Measurements from ENCODE around the gene ISCA1. TPM values are rescaled to one million over a fixed set of nuclear protein-coding genes. Genes with fewer than 3 reads are reported as not detected.
"Not testable (repeated sequence)": the region's sequence is repeated elsewhere in the genome, so short reads cannot be mapped to it uniquely, and the experiment has no call there.

The ISCA1 gene
- polyA plus RNA-seq, 4 donors = 28.0 to 38.6 (median 37.3) TPM

- Histone ChIP-seq H3K27ac (ENCODE audit: low read depth in 1 of 3, low read length in 2 of 3) (no peak overlapping the region), H3K9me3 (ENCODE audit: control insufficient read depth in 2 of 2, insufficient read depth in 1 of 2, low read depth in 1 of 2, low read length in 1 of 2) (no peaks in the 10 kb centered on the region), H3K4me1 (ENCODE audit: control insufficient read depth in 3 of 3, insufficient read depth in 2 of 3, low read depth in 1 of 3, low read length in 2 of 3) (no peaks in the 10 kb centered on the region), H3K4me3 (ENCODE audit: low read depth in 1 of 3, low read length in 3 of 3) (no peak overlapping the region), H3K36me3 (ENCODE audit: control insufficient read depth in 3 of 3, insufficient read depth in 2 of 3, low read depth in 1 of 3, low read length in 3 of 3) (peaks cover 18 to 43% (median 26%) of the 10 kb centered on the region in 3 donors), H3K27me3 (ENCODE audit: control insufficient read depth in 3 of 3, insufficient read depth in 3 of 3, low read length in 3 of 3) (no peaks in the 10 kb centered on the region)
- FAIRE-seq (no peak), DNase-seq (no peak)
- WGBS, 3 donors = 76 to 82% (median 79%) methylated on average over 8 of the region's 8 CpGs
Measured at GRCh38 chr9:86322973-86323644, 40.8 kb upstream of the ISCA1 start.

GRCh38 chr9:86321373-86321772, 39.0 kb upstream of the ISCA1 start:
- Histone ChIP-seq H3K4me3 (ENCODE audit: low read depth in 1 of 3, low read length in 3 of 3) (no peak overlapping the region), H3K9me3 (ENCODE audit: control insufficient read depth in 2 of 2, insufficient read depth in 1 of 2, low read depth in 1 of 2, low read length in 1 of 2) (no peaks in the 10 kb centered on the region), H3K27me3 (ENCODE audit: control insufficient read depth in 3 of 3, insufficient read depth in 3 of 3, low read length in 3 of 3) (no peaks in the 10 kb centered on the region), H3K4me1 (ENCODE audit: control insufficient read depth in 3 of 3, insufficient read depth in 2 of 3, low read depth in 1 of 3, low read length in 2 of 3) (no peaks in the 10 kb centered on the region), H3K27ac (ENCODE audit: low read depth in 1 of 3, low read length in 2 of 3) (no peak overlapping the region), H3K36me3 (ENCODE audit: control insufficient read depth in 3 of 3, insufficient read depth in 2 of 3, low read depth in 1 of 3, low read length in 3 of 3) (peaks cover 20 to 44% (median 21%) of the 10 kb centered on the region in 3 donors)
- DNase-seq (no peak), FAIRE-seq (no peak)
- WGBS, 3 donors = 84 to 86% (median 86%) methylated on average over 5 of the region's 5 CpGs

GRCh38 chr9:86318187-86318586, 35.8 kb upstream of the ISCA1 start:
- Histone ChIP-seq H3K4me3 (ENCODE audit: low read depth in 1 of 3, low read length in 3 of 3) (no peak overlapping the region), H3K27ac (ENCODE audit: low read depth in 1 of 3, low read length in 2 of 3) (no peak overlapping the region), H3K9me3 (ENCODE audit: control insufficient read depth in 2 of 2, insufficient read depth in 1 of 2, low read depth in 1 of 2, low read length in 1 of 2) (no peaks in the 10 kb centered on the region), H3K4me1 (ENCODE audit: control insufficient read depth in 3 of 3, insufficient read depth in 2 of 3, low read depth in 1 of 3, low read length in 2 of 3) (no peaks in the 10 kb centered on the region), H3K27me3 (ENCODE audit: control insufficient read depth in 3 of 3, insufficient read depth in 3 of 3, low read length in 3 of 3) (no peaks in the 10 kb centered on the region), H3K36me3 (ENCODE audit: control insufficient read depth in 3 of 3, insufficient read depth in 2 of 3, low read depth in 1 of 3, low read length in 3 of 3) (peaks cover 22 to 44% (median 22%) of the 10 kb centered on the region in 3 donors)
- 97 to 99% (median 98%) methylated on average over 4 of the region's 4 CpGs for WGBS, 3 donors
- DNase-seq (no peak), FAIRE-seq (no peak)

- no peak overlapping the region for H3K27ac ChIP-seq (ENCODE audit: low read depth in 1 of 3, low read length in 2 of 3)
- no peak for DNase-seq
- 48 to 71% (median 65%) methylated on average over 2 of the region's 2 CpGs for WGBS, 3 donors
- no peaks in the 10 kb centered on the region for H3K9me3 ChIP-seq (ENCODE audit: control insufficient read depth in 2 of 2, insufficient read depth in 1 of 2, low read depth in 1 of 2, low read length in 1 of 2)
- no peaks in the 10 kb centered on the region for H3K4me1 ChIP-seq (ENCODE audit: control insufficient read depth in 3 of 3, insufficient read depth in 2 of 3, low read depth in 1 of 3, low read length in 2 of 3)
- peaks cover 13 to 43% (median 13%) of the 10 kb centered on the region in 3 donors for H3K36me3 ChIP-seq (ENCODE audit: control insufficient read depth in 3 of 3, insufficient read depth in 2 of 3, low read depth in 1 of 3, low read length in 3 of 3)
- H3K27me3 ChIP-seq (ENCODE audit: control insufficient read depth in 3 of 3, insufficient read depth in 3 of 3, low read length in 3 of 3) = no peaks in the 10 kb centered on the region
- FAIRE-seq = no peak
- H3K4me3 ChIP-seq (ENCODE audit: low read depth in 1 of 3, low read length in 3 of 3) = no peak overlapping the region
Measured at GRCh38 chr9:86315078-86315477, 32.7 kb upstream of the ISCA1 start.

GRCh38 chr9:86312959-86313358, 30.6 kb upstream of the ISCA1 start:
- H3K4me3 ChIP-seq (ENCODE audit: low read depth in 1 of 3, low read length in 3 of 3); H3K27me3 ChIP-seq (ENCODE audit: control insufficient read depth in 3 of 3, insufficient read depth in 3 of 3, low read length in 3 of 3); H3K4me1 ChIP-seq (ENCODE audit: control insufficient read depth in 3 of 3, insufficient read depth in 2 of 3, low read depth in 1 of 3, low read length in 2 of 3); H3K27ac ChIP-seq (ENCODE audit: low read depth in 1 of 3, low read length in 2 of 3); FAIRE-seq; H3K9me3 ChIP-seq (ENCODE audit: control insufficient read depth in 2 of 2, insufficient read depth in 1 of 2, low read depth in 1 of 2, low read length in 1 of 2); DNase-seq: not testable (repeated sequence)
- 88 to 100% (median 97%) methylated on average over 1 to 2 of the region's 2 CpGs for WGBS, 3 donors
- H3K36me3 ChIP-seq (ENCODE audit: control insufficient read depth in 3 of 3, insufficient read depth in 2 of 3, low read depth in 1 of 3, low read length in 3 of 3) = peaks cover 10 to 38% (median 13%) of the 10 kb centered on the region in 3 donors

DNA sequence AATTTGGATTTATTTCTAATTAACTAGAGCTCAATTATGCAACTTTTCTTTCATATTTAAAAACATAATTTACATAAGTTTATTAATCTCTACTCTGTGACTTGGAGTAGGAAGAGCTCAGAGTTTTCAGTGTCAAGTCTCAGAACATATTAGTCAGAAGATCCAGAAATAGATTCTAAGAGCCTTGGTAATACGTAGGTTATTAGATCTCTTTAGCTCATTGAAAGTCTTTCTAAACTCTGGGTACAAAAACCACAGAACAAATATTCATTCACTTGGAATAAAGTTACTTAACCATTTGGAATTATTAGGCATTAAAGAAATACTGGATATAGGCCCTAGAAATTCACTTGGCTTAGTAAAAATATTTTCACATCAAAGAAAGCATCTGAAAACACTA, 26.3 kb upstream of the ISCA1 start:
- Histone ChIP-seq H3K4me3 (ENCODE audit: low read depth in 1 of 3, low read length in 3 of 3) (no peak overlapping the region), H3K36me3 (ENCODE audit: control insufficient read depth in 3 of 3, insufficient read depth in 2 of 3, low read depth in 1 of 3, low read length in 3 of 3) (peaks cover 0 to 32% (median 24%) of the 10 kb centered on the region in 3 donors), H3K9me3 (ENCODE audit: control insufficient read depth in 2 of 2, insufficient read depth in 1 of 2, low read depth in 1 of 2, low read length in 1 of 2) (no peaks in the 10 kb centered on the region), H3K27me3 (ENCODE audit: control insufficient read depth in 3 of 3, insufficient read depth in 3 of 3, low read length in 3 of 3) (no peaks in the 10 kb centered on the region), H3K27ac (ENCODE audit: low read depth in 1 of 3, low read length in 2 of 3) (no peak overlapping the region), H3K4me1 (ENCODE audit: control insufficient read depth in 3 of 3, insufficient read depth in 2 of 3, low read depth in 1 of 3, low read length in 2 of 3) (no peaks in the 10 kb centered on the region)
- DNase-seq (no peak), FAIRE-seq (no peak)
- 86 to 94% (median 88%) methylated on average over 1 of the region's 1 CpG for WGBS, 3 donors

DNA sequence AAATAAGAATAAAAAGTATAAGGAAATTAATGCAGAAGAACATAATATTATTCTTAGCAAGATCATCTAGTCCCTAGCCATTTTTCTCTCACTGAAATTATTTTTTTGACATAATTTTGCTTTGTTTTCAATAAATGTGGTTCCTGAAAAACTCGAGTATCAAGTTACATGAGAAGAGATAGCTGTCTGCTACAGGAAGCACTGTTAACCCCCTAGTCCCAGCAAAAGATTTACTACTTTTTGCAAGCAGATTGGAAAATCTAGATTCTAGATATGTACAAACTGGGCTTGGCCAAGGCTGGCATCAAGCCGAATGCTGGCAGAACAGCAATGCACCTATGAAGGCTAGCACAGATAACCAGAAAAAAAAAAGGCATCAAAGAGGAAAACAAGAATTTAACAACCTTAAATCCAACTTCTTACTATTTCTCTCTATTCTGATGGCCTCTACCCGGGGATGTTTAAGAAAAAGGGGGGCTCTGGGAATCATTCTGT, 21.9 kb upstream of the ISCA1 start:
- Histone ChIP-seq H3K36me3 (ENCODE audit: control insufficient read depth in 3 of 3, insufficient read depth in 2 of 3, low read depth in 1 of 3, low read length in 3 of 3) (peaks cover 6 to 38% (median 36%) of the 10 kb centered on the region in 3 donors), H3K4me3 (ENCODE audit: low read depth in 1 of 3, low read length in 3 of 3) (no peak overlapping the region), H3K27me3 (ENCODE audit: control insufficient read depth in 3 of 3, insufficient read depth in 3 of 3, low read length in 3 of 3) (no peaks in the 10 kb centered on the region), H3K27ac (ENCODE audit: low read depth in 1 of 3, low read length in 2 of 3) (no peak overlapping the region), H3K9me3 (ENCODE audit: control insufficient read depth in 2 of 2, insufficient read depth in 1 of 2, low read depth in 1 of 2, low read length in 1 of 2) (no peaks in the 10 kb centered on the region), H3K4me1 (ENCODE audit: control insufficient read depth in 3 of 3, insufficient read depth in 2 of 3, low read depth in 1 of 3, low read length in 2 of 3) (no peaks in the 10 kb centered on the region)
- FAIRE-seq (no peak), DNase-seq (no peak)
- WGBS, 3 donors = 58 to 72% (median 67%) methylated on average over 3 of the region's 3 CpGs

DNA sequence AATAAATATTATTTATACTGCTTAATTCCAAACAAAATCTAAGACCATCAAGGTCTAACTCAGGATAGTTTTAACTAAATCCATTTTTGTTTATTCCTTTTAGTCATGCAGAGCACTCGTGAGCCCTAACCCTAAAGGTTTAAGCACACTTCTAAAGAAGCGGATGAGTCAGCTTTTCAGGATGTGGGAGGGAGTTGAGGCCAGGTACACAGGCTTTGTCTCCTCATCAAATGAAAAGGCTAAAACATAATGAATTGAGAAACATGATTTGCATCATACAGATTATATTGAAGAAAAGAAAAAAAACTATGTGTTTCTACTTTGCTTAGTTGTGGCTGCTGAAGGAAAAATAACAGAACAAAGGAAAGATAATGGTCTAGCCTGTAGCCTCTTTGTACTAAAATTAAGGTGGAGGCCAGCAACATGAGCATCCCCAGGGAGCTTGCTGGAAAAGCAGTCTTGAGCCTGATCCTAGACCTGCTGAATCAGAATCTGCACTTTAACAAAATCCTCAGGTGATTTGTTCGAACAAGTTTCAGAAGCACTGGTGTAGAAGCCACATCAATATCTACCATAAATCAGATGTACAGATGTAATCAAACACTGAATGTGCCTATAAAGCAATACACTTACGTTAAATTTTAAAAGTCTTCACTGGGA, 21.1 kb upstream of the ISCA1 start:
- no peak overlapping the region for H3K4me3 ChIP-seq (ENCODE audit: low read depth in 1 of 3, low read length in 3 of 3)
- peaks cover 6 to 44% (median 40%) of the 10 kb centered on the region in 3 donors for H3K36me3 ChIP-seq (ENCODE audit: control insufficient read depth in 3 of 3, insufficient read depth in 2 of 3, low read depth in 1 of 3, low read length in 3 of 3)
- no peaks in the 10 kb centered on the region for H3K4me1 ChIP-seq (ENCODE audit: control insufficient read depth in 3 of 3, insufficient read depth in 2 of 3, low read depth in 1 of 3, low read length in 2 of 3)
- FAIRE-seq (no peak), DNase-seq (no peak)
- H3K9me3 ChIP-seq (ENCODE audit: control insufficient read depth in 2 of 2, insufficient read depth in 1 of 2, low read depth in 1 of 2, low read length in 1 of 2) = no peaks in the 10 kb centered on the region
- WGBS, 3 donors = 72 to 82% (median 77%) methylated on average over 4 of the region's 4 CpGs
- no peaks in the 10 kb centered on the region for H3K27me3 ChIP-seq (ENCODE audit: control insufficient read depth in 3 of 3, insufficient read depth in 3 of 3, low read length in 3 of 3)
- H3K27ac ChIP-seq (ENCODE audit: low read depth in 1 of 3, low read length in 2 of 3) = no peak overlapping the region

Measured in small intestine (tissue), 7 donors.